Astrocyte (in vitro differentiated cells and primary cell): ENCODE measurements around the gene ITSN1.

Experiments used
- EZH2 ChIP-seq: IDR thresholded peaks from 2 replicates; pipeline ENCODE4 v1.6.1; 2012; ENCODE audit warnings: mild to moderate bottlenecking, low read length, inconsistent platforms; ENCODE audit not compliant: insufficient read depth
- TF ChIP-seq, protein P1 (sequence below): IDR thresholded peaks from 2 replicates; pipeline ENCODE4 v1.5.1; 2011; ENCODE audit warnings: low read depth, mild to moderate bottlenecking, inconsistent platforms, low read length, moderate library complexity; ENCODE audit not compliant: insufficient read depth

DNA sequence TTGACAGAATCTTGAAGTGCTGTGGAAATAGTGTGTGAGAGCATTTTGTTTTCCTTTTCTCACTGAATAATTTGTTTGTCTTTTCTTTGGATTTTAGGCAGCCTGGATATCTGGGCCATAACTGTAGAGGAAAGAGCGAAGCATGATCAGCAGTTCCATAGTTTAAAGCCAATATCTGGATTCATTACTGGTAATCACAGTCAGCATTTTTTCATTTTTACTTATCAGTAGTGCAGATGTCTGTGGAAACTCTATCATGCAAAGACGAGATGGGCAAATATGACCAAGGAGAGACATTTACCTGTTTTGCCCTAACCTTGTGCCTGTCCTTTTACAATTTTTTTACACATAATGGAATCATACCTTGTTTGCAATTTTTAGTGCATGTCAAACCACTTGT lies 78.8 kb downstream of the ITSN1 start:
- TF ChIP-seq, protein P1, sequence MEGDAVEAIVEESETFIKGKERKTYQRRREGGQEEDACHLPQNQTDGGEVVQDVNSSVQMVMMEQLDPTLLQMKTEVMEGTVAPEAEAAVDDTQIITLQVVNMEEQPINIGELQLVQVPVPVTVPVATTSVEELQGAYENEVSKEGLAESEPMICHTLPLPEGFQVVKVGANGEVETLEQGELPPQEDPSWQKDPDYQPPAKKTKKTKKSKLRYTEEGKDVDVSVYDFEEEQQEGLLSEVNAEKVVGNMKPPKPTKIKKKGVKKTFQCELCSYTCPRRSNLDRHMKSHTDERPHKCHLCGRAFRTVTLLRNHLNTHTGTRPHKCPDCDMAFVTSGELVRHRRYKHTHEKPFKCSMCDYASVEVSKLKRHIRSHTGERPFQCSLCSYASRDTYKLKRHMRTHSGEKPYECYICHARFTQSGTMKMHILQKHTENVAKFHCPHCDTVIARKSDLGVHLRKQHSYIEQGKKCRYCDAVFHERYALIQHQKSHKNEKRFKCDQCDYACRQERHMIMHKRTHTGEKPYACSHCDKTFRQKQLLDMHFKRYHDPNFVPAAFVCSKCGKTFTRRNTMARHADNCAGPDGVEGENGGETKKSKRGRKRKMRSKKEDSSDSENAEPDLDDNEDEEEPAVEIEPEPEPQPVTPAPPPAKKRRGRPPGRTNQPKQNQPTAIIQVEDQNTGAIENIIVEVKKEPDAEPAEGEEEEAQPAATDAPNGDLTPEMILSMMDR, result no peak
- no peak for TF ChIP-seq EZH2
